GM18517 (cell line): ENCODE measurements around the gene ZC3H12D.
"Not testable (repeated sequence)": the region's sequence is repeated elsewhere in the genome, so short reads cannot be mapped to it uniquely, and the experiment has no call there.

Source experiments
- ATAC-seq: cut with Tn5 transposase; IDR thresholded peaks from one replicate; pipeline ENCODE4 v1.9.1; 2021; ENCODE audit warnings: mild to moderate bottlenecking, moderate library complexity; ENCODE audit not compliant: unreplicated experiment

The ZC3H12D gene

DNA sequence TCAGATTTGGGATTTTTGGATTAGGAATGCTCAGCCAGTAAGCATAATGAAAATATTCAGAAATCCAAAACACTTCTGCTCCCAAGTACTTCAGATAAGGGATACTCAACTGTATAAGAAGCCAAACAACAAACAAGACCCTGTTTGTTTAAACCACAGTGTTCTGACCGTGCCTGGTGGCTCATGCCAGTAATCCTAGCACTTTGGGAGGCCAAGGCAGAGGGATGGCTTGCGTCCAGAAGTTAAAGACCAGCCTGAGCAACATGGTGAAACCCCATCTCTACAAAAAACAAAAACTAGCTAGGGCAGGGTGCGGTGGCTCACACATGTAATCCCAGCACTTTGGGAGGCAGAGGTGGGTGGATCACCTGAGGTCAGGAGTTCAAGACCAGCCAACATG lies 24.6 kb downstream of the ZC3H12D start:
- ATAC-seq, result not testable (repeated sequence)

- no peak for ATAC-seq
Measured at GRCh38 chr6:149459761-149460160, 25.1 kb downstream of the ZC3H12D start.

DNA sequence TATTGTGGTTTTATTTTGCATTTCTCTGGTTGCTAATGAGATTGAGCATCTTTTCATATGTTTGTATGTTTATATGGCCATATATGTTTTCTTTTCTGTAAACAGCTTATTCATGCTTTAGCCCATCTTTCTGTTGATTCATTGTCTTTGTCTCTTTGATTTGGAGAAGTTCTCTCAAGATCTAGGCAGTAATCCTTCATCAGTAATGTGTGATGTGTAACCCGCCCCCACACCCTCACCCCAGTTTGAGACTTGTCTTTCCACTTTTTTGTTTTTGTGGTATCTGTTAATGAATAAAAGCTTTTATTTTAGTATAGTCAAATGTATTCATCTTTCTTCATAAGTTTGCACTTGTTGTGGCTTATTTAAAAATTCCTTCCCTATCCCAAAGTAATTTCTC lies 26.0 kb downstream of the ZC3H12D start:
- no peak for ATAC-seq

DNA sequence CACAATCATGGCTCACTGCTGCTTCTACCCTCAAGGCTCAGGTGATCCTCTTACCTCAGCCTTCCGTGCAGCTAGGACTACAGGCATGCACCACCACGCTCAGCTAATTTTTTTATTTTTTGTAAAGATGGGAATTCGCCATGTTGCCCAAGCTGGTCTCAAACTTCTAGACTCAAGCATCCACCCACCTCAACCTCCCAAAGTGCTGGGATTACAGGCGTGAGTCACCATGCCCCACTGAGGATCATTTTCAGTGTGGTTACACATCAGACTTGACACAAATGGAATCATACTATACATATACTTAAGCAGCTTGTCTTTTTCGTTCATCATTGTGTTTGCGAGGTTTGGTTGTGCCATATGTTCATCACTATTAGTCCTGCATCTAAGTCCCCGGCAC lies 26.6 kb downstream of the ZC3H12D start:
- ATAC-seq, result no peak

- no peak for ATAC-seq
Measured at GRCh38 chr6:149457316-149457884, 27.4 kb downstream of the ZC3H12D start.

DNA sequence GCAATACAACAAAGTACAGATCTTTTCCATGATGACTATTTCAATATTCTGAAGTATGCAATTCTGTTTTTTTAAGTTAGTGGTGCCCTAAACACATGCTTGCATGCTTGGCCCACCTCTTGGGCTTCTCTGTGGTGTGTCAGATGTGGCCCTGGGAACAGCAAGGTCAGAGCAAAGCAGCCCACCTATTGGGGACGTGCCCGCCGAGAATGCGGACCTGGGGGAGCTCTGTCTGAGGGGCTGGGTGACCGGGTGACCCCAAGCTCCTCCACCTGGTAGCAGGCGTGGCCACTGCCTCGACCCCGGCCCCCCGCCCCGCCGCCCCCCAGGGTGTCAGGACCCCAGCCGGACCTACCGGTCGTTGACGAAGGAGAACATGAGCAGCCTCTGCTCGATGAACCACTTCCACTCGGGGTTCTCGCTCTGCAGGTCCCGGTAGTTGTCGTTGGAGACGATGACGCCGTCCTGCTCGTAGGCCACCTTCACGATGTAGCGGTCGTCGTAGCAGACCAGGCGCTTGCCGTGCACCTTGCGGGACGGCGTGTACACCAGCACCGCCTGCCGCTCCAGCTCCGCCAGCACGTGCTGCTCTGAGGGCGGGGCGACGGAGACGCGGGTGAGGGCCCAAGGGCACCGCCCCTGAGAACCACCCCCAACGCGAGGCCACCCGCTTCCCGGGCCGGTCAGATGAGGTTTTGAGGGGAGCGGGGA lies 28.3 kb downstream of the ZC3H12D start:
- ATAC-seq, result no peak

GRCh38 chr6:149455031-149455732 lies 29.6 kb downstream of the ZC3H12D start:
- no peak for ATAC-seq

DNA sequence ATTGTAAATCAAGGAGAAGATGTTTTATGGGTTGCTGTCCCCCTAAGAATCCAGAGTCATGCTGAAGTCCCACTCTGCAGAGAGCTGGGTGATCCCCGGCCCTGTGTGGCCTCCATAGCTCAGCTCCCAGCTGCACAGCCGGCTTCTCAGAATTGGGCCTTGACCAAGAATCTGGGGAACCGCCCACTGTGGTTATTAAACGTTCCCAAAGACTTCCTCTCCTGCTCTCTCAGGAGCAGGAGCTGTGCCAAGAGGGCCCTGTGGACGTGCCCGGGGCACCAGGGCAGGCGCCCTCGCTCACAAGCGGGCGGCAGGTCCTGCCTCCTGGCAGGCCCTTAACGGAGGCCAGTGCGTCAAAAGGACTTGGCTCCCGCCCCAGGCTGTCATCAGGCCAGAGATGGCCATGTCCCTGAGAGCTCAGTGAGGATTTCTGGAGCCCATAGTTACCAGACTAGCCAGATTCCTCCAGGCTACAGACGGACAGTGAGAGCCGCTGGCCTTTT lies 30.4 kb downstream of the ZC3H12D start:
- no peak for ATAC-seq

DNA sequence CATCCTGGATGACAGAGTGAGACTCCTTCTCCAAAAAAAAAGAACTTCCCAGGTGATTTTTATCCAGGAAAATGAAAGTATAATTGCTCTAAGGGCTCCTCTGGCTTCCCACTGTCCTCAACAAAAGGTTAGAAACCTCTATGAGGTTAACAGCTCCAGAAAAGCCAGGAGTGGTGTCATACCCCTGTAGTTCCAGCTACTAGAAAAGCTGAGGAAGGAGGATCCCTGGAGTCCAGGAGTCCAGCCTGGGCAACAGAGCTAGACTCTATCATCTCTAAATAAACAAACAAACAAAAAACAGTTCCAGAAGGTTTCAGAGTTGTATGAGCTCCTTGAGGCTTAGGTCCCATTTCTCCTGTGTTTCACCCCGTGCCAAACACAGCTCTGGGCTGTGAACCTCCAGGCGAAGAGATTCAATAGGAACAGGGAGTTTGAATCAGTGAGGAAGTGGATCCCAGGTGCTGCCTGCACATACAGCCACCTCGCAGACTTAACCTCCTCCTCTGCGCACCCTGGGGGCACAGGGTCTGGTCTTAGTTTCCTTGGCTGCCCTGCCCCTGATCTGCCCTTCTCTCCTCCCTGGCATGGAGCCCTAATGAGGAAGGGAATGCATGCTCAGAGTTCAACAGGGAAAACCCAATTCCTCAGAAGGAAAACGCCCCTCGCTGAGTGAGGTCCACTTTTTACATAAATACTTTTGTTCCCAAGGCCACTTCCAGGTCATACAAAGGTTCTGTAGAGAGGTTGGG lies 31.0 kb downstream of the ZC3H12D start:
- no peak for ATAC-seq

DNA sequence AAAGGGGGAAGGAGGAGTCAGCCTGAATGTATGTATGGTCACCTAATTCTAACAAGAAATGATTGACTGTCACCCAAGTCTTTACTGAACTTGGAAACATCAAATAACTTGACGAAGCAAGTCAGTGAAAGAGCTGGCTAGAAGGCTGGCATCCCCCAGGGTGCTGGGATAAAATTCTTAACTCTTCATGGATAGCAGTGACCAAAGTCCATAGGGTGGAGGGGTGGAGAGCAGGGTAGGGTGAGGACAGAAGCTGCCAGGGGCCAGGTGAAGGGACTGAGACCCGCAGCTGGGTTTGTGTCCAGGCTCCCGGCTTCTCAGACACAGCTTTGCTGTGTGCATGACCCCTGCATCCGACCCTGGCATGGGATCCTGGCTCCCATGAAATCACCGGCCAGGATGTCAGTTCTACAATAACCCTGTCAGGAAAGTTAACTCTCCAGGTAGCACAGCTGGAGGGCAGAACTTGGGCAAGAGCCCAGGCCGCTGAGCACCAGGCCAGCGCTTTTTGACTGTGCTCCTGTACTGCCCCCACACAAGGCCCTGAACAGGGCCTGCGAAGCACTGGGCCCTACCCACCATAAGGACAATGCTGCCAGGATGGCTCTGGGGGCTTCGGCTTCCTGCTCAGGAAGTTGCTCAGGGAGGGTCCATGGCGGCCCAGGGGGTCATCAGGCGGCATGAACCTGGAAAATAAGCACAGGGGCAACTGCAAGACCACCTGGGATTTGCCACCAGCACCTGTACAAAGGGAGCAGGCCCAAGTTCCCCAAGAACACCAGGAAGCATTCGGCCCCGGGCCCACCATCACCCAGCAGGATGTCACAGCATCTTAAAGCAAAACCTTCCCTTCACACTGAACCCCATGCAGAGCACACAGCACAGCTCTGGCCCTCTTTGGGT lies 32.5 kb downstream of the ZC3H12D start:
- ATAC-seq, result no peak

DNA sequence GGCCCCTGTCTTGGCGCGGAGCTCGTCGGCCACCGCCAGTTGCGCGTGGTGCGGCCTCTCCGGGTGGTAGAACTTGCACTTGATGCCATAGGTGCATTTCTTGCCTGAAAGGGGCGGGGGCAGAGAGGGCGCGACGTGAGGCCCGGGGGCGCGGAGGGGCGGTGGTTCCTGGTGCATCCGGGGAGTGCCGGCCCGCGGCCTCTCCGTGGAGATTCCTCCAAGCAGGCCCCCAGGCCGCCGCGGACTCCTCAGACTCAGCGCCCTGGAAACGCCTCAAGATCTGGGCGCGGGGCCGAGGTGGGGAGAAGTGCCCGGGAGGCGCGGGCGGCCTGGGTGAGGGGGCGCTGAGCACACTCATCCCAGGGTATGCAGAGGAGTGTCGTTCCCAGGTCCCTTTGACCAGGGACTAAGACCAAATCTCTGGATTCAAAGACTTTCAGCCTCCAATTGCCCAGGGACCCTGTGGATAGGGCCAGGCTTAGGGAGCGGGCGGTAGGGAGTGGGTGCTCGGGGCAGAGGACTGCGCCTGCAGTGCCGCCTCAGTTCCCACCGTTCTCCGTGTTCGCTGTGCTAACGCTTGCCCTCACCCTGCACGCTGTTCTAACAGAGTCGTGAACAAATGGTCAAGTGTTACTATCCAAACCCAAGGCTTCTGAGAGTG lies 33.3 kb downstream of the ZC3H12D start:
- ATAC-seq, result no peak

- ATAC-seq, result no peak
Measured at GRCh38 chr6:149450679-149451375, 34.0 kb downstream of the ZC3H12D start.

GRCh38 chr6:149449831-149450678 lies 34.8 kb downstream of the ZC3H12D start:
- no peak for ATAC-seq

- no peak for ATAC-seq
Measured at GRCh38 chr6:149448821-149449453, 35.9 kb downstream of the ZC3H12D start.

- ATAC-seq, result no peak
Measured at GRCh38 chr6:149446791-149447376, 37.9 kb downstream of the ZC3H12D start.

DNA sequence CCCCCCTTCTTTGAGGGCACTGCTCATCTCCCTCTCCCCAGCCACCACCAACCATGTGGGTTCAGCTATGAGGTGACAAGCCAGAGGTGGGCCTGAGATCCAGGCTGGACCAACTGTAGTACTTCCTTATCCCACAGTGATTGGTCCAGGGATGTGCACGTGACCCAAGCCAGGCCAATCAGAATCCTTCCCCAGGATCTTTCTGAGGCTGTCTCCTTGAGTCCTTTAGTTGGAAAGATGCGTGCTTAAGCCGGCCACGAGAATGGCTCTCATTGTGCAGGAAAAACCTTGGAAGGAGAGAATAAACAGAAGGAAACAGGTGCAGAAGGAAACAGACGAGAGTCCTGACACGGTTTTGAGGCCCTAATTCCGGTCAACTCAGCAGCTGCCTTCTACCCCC lies 39.2 kb downstream of the ZC3H12D start:
- no peak for ATAC-seq

DNA sequence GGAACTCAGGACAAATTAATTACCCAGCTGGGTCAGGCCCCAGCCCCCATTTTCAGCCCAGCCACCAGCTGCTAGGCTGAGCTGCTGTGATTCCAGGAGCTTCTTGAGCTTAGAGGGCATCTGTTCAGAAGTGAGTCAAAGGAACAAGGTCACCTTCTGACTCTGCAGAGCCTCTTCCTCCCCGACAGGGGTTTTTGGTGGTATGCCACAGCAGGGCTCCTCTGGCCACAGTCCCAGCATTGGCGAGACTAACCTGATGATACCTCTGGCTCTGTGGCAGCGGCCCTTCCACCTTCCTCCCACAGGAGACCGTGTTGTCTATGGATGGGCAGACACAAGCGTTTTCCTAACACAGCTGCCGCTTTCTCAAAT lies 39.7 kb downstream of the ZC3H12D start:
- no peak for ATAC-seq
